ENCODE measurements around the gene AAK1. TPM values are rescaled to one million over a fixed set of nuclear protein-coding genes. Genes with fewer than 3 reads are reported as not detected.

The AAK1 gene
- total and polyA plus RNA-seq, 2 of the 13 experiments (the other 11 are each of a cell fraction or from before 2014, with no cell fraction given): 9.8 to 10.3 TPM

- no peak for TF ChIP-seq AKNA (CRISPR knock-in tag; IDR thresholded peaks at IDR 0.05; ENCODE audit: borderline replicate concordance)
- TF ChIP-seq HMG20B (CRISPR knock-in tag; conservative IDR thresholded peaks at IDR 0.05): no peak
- no peak for TF ChIP-seq CEBPB (IDR thresholded peaks at IDR 0.05; ENCODE audit: borderline replicate concordance, low read depth, low read length)
- TF ChIP-seq AGO1 (IDR thresholded peaks at IDR 0.05; ENCODE audit: low read depth, low read length, poor library complexity, severe bottlenecking): no peak
- no peak for TF ChIP-seq HNRNPH1 (optimal IDR thresholded peaks at IDR 0.05; ENCODE audit: low read depth, low read length)
- peak; percentile 35 for TF ChIP-seq TBL1XR1 (IDR thresholded peaks at IDR 0.05; ENCODE audit: borderline replicate concordance, low read length, partially characterized antibody)
- TF ChIP-seq, protein P1, sequence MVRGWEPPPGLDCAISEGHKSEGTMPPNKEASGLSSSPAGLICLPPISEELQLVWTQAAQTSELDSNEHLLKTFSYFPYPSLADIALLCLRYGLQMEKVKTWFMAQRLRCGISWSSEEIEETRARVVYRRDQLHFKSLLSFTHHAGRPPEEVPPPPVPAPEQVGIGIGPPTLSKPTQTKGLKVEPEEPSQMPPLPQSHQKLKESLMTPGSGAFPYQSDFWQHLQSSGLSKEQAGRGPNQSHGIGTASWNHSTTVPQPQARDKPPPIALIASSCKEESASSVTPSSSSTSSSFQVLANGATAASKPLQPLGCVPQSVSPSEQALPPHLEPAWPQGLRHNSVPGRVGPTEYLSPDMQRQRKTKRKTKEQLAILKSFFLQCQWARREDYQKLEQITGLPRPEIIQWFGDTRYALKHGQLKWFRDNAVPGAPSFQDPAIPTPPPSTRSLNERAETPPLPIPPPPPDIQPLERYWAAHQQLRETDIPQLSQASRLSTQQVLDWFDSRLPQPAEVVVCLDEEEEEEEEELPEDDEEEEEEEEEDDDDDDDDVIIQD (CRISPR knock-in tag; IDR thresholded peaks at IDR 0.05; ENCODE audit: low read depth): no peak
- TF ChIP-seq ZNF235 (CRISPR knock-in tag; IDR thresholded peaks at IDR 0.05; ENCODE audit: borderline replicate concordance): no peak
- TF ChIP-seq KLF13 (CRISPR knock-in tag; IDR thresholded peaks at IDR 0.05): no peak
- no peak for TF ChIP-seq EEA1 (CRISPR knock-in tag; IDR thresholded peaks at IDR 0.05; ENCODE audit: borderline replicate concordance)
- TF ChIP-seq SALL1 (CRISPR knock-in tag; IDR thresholded peaks at IDR 0.05): peak; percentile 36; the same call in 1 of the 2 replicates
- no peak for TF ChIP-seq TFDP1 (CRISPR knock-in tag; IDR thresholded peaks at IDR 0.05; ENCODE audit: borderline replicate concordance)
- no peak for TF ChIP-seq ZNF335 (CRISPR knock-in tag; IDR thresholded peaks at IDR 0.05)
- no peak for TF ChIP-seq ZNF225 (CRISPR knock-in tag; IDR thresholded peaks at IDR 0.05)
- TF ChIP-seq, protein P2, sequence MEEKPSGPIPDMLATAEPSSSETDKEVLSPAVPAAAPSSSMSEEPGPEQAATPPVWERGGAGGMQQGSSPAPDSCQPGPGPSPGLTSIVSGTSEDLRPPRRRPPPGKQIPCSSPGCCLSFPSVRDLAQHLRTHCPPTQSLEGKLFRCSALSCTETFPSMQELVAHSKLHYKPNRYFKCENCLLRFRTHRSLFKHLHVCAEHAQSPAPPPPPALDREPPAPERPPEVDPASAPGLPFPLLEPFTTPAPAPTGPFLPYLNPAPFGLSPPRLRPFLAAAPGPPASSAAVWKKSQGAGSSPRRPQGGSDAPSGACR (CRISPR knock-in tag; IDR thresholded peaks at IDR 0.05): 0 out of 2 replicates have a peak, but pooled peaks have one; percentile 3
- no peak for TF ChIP-seq REL (CRISPR knock-in tag; conservative IDR thresholded peaks at IDR 0.05)
- no peak for TF ChIP-seq ZNF605 (CRISPR knock-in tag; IDR thresholded peaks at IDR 0.05)
- TF ChIP-seq ZGPAT (CRISPR knock-in tag; IDR thresholded peaks at IDR 0.05): 0 out of 2 replicates have a peak, but pooled peaks have one; percentile 0
- TF ChIP-seq KDM6A (CRISPR knock-in tag; IDR thresholded peaks at IDR 0.05; ENCODE audit: low read depth): no peak
- TF ChIP-seq ZNF326 (CRISPR knock-in tag; IDR thresholded peaks at IDR 0.05; ENCODE audit: borderline replicate concordance): no peak
- no peak for TF ChIP-seq SPEN (CRISPR knock-in tag; IDR thresholded peaks at IDR 0.05; ENCODE audit: low read depth)
Observed at GRCh38 chr2:69644506-69644979, 1.0 kb upstream of the AAK1 start (continued).
